Epithelial cell of proximal tubule (primary cell): ENCODE measurements around the gene UBE2K. TPM values are rescaled to one million over a fixed set of nuclear protein-coding genes. Genes with fewer than 3 reads are reported as not detected.
"Not testable (repeated sequence)": the region's sequence is repeated elsewhere in the genome, so short reads cannot be mapped to it uniquely, and the experiment has no call there.

Source experiments
- DNase-seq: peaks from one replicate; pipeline ENCODE4 v3.0.0-alpha.2; 2011; ENCODE audit warnings: low read depth
- H3K4me3 ChIP-seq: 2 replicates; pipeline ENCODE4 v1.5.1; 2011; ENCODE audit warnings: low read depth, mild to moderate bottlenecking, low read length
- CTCF ChIP-seq: conservative IDR thresholded peaks from 2 replicates; pipeline ENCODE4 v1.5.1; 2012; ENCODE audit warnings: low read depth, mild to moderate bottlenecking, low read length
- total RNA-seq: library from RNA; depleted of rRNA; stranded (reverse); fragments of >200 nt; gene quantifications from 2 replicates; pipeline ENCODE4 v1.2.3, GENCODE V29; 2015

UBE2K gene
- total RNA-seq, 1 donor from 2014 or later = 26.1 TPM

GRCh38 chr4:39668887-39669286 lies 29.0 kb upstream of the UBE2K start:
- no peak overlapping the region for H3K4me3 ChIP-seq
- no peak for DNase-seq
- no peak for TF ChIP-seq CTCF

GRCh38 chr4:39670296-39670695 lies 27.6 kb upstream of the UBE2K start:
- not testable (repeated sequence) for H3K4me3 ChIP-seq, DNase-seq

- DNase-seq, H3K4me3 ChIP-seq: not testable (repeated sequence)
Observed at GRCh38 chr4:39675681-39676080, 22.3 kb upstream of the UBE2K start.

- not testable (repeated sequence) for DNase-seq, H3K4me3 ChIP-seq
Observed at GRCh38 chr4:39681003-39681402, 16.9 kb upstream of the UBE2K start.

GRCh38 chr4:39682138-39682537 lies 15.8 kb upstream of the UBE2K start:
- no peak for DNase-seq
- no peak for TF ChIP-seq CTCF
- no peak overlapping the region for H3K4me3 ChIP-seq

- no peak for DNase-seq
- TF ChIP-seq CTCF = no peak
- H3K4me3 ChIP-seq = no peak overlapping the region
Observed at GRCh38 chr4:39685990-39686389, 11.9 kb upstream of the UBE2K start.

GRCh38 chr4:39687014-39687413 lies 10.9 kb upstream of the UBE2K start:
- no peak overlapping the region for H3K4me3 ChIP-seq
- no peak for DNase-seq
- TF ChIP-seq CTCF = no peak

- no peak for TF ChIP-seq CTCF
- no peak for DNase-seq
- no peak overlapping the region for H3K4me3 ChIP-seq
Observed at GRCh38 chr4:39689970-39690369, 8.0 kb upstream of the UBE2K start.

- peak overlapping the region; percentile 93 for H3K4me3 ChIP-seq
- no peak for TF ChIP-seq CTCF
- no peak for DNase-seq
Observed at GRCh38 chr4:39698424-39699009, 581 bp downstream of the UBE2K start.
